ENCODE data around the gene TMEM179. TPM values are rescaled to one million over a fixed set of nuclear protein-coding genes. Genes with fewer than 3 reads are reported as not detected.

Gene TMEM179
- total RNA-seq, 4 donors from 2014 or later: not detected

- no peak for ATAC-seq (ENCODE audit: low FRiP score)
- TF ChIP-seq CTCF (IDR thresholded peaks at IDR 0.05): no peak
- no peak for DNase-seq (ENCODE audit: low spot score)
These were observed 33.3 kb downstream of the TMEM179 start for GRCh38 chr14:104571246-104571645.

DNA sequence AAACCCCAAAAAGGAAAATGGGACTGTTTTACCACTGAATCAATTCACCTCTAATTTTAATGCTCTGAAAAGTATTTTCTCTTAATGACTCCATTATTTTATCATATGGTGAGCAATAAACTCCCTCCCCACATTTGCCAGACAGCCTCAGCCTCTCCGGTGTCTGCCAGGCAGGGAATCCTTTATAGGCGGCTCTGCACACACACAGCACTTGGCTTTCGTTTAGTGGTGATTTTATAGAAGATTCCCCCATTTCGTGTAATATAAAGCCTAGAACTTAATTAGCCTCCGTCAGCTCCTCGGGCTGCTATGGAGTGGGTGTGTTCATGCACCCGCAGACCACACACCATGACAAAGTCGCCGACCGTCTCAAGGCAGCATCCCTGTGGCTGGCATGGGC lies 35.1 kb downstream of the TMEM179 start:
- no peak for DNase-seq (ENCODE audit: low spot score)
- ATAC-seq (ENCODE audit: low FRiP score): no peak
- TF ChIP-seq CTCF (IDR thresholded peaks at IDR 0.05): no peak

DNA sequence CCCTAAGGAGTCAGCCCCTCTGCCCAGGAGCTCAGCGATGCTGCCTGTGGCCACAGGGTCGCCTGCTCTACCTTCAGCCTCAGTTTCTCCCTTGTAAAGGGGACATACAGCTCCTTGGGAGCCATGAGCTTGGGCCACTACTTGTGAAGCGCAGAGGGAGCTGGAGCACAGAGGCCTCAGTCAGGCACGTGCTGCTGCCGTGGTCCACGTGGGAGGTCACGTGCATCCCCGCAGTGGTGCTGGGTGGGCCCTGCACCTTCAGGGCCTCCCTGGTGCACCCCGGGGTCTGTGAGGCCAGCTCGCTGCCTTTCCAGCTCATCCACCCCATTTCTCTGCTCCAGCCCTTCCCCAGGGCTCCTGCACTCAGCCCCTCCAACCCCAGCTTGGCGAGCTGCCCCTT lies 36.0 kb downstream of the TMEM179 start:
- TF ChIP-seq CTCF (IDR thresholded peaks at IDR 0.05): no peak
- DNase-seq (ENCODE audit: low spot score): no peak
- no peak for ATAC-seq (ENCODE audit: low FRiP score)

DNA sequence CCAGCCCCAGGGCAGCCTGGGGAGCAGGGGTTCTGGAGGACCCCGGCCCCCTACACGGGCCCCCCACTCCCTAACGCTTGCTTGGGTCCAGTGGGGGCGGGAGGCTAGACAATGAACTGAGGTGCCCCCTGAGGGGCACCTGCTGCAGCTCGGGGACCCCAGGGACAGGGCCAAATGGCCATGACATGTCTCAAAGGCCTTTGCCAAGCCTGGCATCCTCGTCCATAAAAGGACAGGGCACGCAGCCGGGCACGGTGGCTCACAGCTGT lies 36.7 kb downstream of the TMEM179 start:
- no peak for ATAC-seq (ENCODE audit: low FRiP score)
- TF ChIP-seq CTCF (IDR thresholded peaks at IDR 0.05): no peak
- DNase-seq (ENCODE audit: low spot score): no peak

DNA sequence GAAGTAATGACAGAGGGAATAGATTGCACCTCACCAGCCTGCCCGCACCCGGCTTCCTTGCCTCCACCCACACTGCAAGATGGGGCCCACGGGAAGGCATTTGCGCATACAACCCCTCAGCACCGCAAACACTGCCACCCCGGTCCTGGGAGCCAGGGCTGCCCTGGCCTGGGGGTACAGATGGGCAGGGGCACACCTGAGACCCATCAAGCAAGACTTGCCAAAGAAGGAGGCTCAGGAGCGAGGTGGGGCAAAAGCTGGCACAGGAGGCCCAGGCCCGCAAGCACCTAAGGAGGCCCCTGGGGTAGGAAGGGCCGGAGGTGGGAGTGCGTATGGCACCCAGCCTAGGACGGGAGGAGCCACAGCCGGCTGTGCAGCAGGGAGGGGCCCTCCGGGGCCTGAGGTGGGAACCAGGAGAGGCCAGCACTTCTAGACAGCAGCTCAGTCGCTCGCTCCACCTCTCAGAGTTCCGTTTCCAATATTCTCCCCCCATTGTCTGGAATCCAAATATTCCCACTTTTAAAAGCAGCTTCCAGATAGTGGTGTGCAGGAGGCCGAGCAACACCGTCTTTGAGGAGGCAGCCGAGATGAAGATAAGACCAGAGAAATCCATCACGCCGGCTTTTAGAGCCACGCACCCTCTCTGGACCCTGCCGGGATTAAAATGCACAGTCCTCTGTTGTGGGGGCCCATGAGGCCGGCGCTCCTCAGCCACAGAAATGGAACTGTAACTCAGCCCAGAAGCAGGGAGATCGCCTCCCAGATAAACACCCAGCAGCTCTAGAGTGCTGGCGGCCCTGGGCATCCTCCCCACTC lies 37.2 kb downstream of the TMEM179 start:
- no peak for DNase-seq (ENCODE audit: low spot score)
- no peak for ATAC-seq (ENCODE audit: low FRiP score)
- TF ChIP-seq CTCF (IDR thresholded peaks at IDR 0.05): no peak

DNA sequence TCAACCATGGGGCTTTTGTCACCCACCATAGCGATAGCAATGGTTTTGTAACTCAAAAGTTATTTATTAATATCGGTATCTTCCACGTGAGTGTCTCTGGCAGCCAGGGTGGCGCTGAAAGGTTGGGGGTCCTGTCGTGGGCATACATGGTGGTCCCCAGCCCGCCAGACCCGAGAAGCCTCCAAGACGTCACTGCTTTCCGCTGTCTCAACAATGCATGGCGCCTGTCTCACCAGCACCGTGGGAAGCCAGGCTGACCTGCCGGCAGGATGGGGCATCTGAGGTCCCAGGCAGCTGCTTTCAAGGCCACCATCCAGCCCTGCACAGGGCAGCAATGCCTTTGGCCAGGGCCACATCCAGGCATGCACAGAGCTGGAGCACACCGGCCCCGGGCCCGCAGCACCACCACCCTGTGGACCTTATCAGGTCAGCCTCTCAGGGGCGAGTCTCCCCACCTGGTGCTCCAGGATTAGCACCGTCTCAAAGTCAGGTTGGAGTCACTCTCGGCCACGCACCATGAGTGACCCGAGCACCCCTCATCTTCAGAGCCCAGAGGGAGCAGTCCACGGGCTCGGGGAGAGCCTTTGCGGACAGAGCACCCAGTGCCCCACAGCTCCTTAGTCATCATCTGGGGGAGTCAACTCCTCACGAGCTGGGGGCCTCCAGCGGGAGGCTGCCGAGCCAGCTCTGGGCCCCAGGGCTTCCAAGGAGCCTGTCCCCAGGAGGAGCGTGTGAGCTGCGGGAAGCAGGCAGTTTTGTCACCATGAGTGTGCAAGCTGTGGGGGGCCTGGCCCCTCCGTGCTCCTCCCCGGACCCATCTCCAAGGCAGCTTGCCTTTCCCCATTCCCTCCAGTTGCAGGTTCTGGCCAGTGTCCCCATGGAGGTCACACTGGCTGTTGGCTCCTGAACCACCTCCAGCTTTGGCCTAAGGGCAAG lies 39.6 kb downstream of the TMEM179 start:
- DNase-seq (ENCODE audit: low spot score) (no peak), ATAC-seq (ENCODE audit: low FRiP score) (no peak)
- TF ChIP-seq CTCF (IDR thresholded peaks at IDR 0.05): no peak
